HepG2 (cell line): ENCODE data around the gene NDUFB10. TPM values are rescaled to one million over a fixed set of nuclear protein-coding genes. Genes with fewer than 3 reads are reported as not detected.

ENCODE experiments used
- ELK4 ChIP-seq: sonication (generic); formaldehyde crosslinking; IDR thresholded peaks from 2 replicates; pipeline ENCODE4 v1.9.0; 2021; ENCODE audit warnings: missing genetic modification reagents, borderline replicate concordance
- FOXP1 ChIP-seq, 2 experiments: fragments of 450-650 bp in 1 of 2; IDR thresholded peaks; 2 replicates each; pipeline ENCODE4 v1.6.1; 2017 to 2018; ENCODE audit warnings: antibody characterized with exemption in 1 of 2
- KDM5A ChIP-seq: fragments of 200-600 bp; sonication (generic); IDR thresholded peaks from 2 replicates; pipeline ENCODE4 v1.7.0; 2018; ENCODE audit warnings: antibody characterized with exemption, mild to moderate bottlenecking, low read length, borderline replicate concordance
- MBD4 ChIP-seq: IDR thresholded peaks from 2 replicates; pipeline ENCODE4 v1.6.1; 2012; ENCODE audit warnings: low read length, inconsistent platforms, borderline replicate concordance
- NFATC3 ChIP-seq: sonication (generic); formaldehyde crosslinking; IDR thresholded peaks from 2 replicates; pipeline ENCODE4 v1.5.1; 2020; ENCODE audit warnings: mild to moderate bottlenecking, missing genetic modification reagents
- ZBTB40 ChIP-seq, 2 experiments: fragments of 450-650 bp in 1 of 2; sonication (generic) in 1 of 2; formaldehyde crosslinking in 1 of 2; IDR thresholded peaks; 2 replicates each; pipeline versions ENCODE4 v1.6.1 to v1.8.0; 2016 to 2022; ENCODE audit warnings: antibody characterized with exemption in 1 of 2, mild to moderate bottlenecking in 1 of 2, missing genetic modification reagents in 1 of 2
- ZNF234 ChIP-seq: sonication (generic); formaldehyde crosslinking; conservative IDR thresholded peaks from 2 replicates; pipeline ENCODE4 v1.5.1; 2020; ENCODE audit warnings: mild to moderate bottlenecking, missing genetic modification reagents
- ZNF3 ChIP-seq: IDR thresholded peaks from 2 replicates; pipeline ENCODE4 v1.7.0; 2017; ENCODE audit warnings: inconsistent platforms
- ZNF331 ChIP-seq: sonication (generic); formaldehyde crosslinking; IDR thresholded peaks from 2 replicates; pipeline ENCODE4 v1.4.0; 2020; ENCODE audit warnings: missing genetic modification reagents
- ZNF503 ChIP-seq: sonication (generic); formaldehyde crosslinking; IDR thresholded peaks from 2 replicates; pipeline ENCODE4 v1.4.0; 2020; ENCODE audit warnings: missing genetic modification reagents
- ZNF691 ChIP-seq: sonication (generic); formaldehyde crosslinking; IDR thresholded peaks from 2 replicates; pipeline ENCODE4 v1.4.0; 2020; ENCODE audit warnings: missing genetic modification reagents, low read depth, mild to moderate bottlenecking, borderline replicate concordance
- ZNF737 ChIP-seq: sonication (generic); formaldehyde crosslinking; IDR thresholded peaks from 2 replicates; pipeline ENCODE4 v1.5.0; 2020; ENCODE audit warnings: missing genetic modification reagents, mild to moderate bottlenecking, borderline replicate concordance
- ZNF776 ChIP-seq: sonication (generic); formaldehyde crosslinking; IDR thresholded peaks from 2 replicates; pipeline ENCODE4 v1.4.0; 2020; ENCODE audit warnings: mild to moderate bottlenecking, missing genetic modification reagents
- ZSCAN20 ChIP-seq: sonication (generic); formaldehyde crosslinking; IDR thresholded peaks from 2 replicates; pipeline ENCODE4 v1.4.0; 2020; ENCODE audit warnings: missing genetic modification reagents, mild to moderate bottlenecking, borderline replicate concordance
- ZSCAN22 ChIP-seq: sonication (generic); formaldehyde crosslinking; IDR thresholded peaks from 2 replicates; pipeline ENCODE4 v1.4.0; 2020; ENCODE audit warnings: mild to moderate bottlenecking, missing genetic modification reagents
- polyA plus RNA-seq, 8 experiments: library from polyadenylated mRNA; depleted of rRNA in 3 of 8; stranded (reverse) in 7 of 8; unstranded in 1 of 8; fragments of >200 nt; fragmentation: Illumina TruSeq in 4 of 8; extraction: Trizol in 4 of 8; gene quantifications; 2 replicates each; pipeline versions ENCODE4 v1.2.1 to v1.2.3, GENCODE V29; 2011 to 2016; ENCODE audit warnings: low read depth in 4 of 8, missing spikeins in 1 of 8, mixed read lengths in 1 of 8; ENCODE audit not compliant: insufficient read depth in 1 of 8
- total RNA-seq, 5 experiments: library from RNA; depleted of rRNA; stranded (reverse); fragments of >200 nt; fragmentation: Illumina TruSeq; extraction: Trizol; gene quantifications; 2 replicates each; pipeline ENCODE4 v1.2.3, GENCODE V29; 2016; ENCODE audit warnings: low read depth in 1 of 5

Gene NDUFB10
- total and polyA plus RNA-seq, 2 of the 13 experiments (the other 11 are each of a cell fraction or from before 2014, with no cell fraction given) = 68.6 to 157 TPM

GRCh38 chr16:1929578-1930337, 29.6 kb upstream of the NDUFB10 start (continued):
- TF ChIP-seq ZBTB40 (IDR thresholded peaks at IDR 0.05) (no peak), ZBTB40 (CRISPR knock-in tag; IDR thresholded peaks at IDR 0.05) (0 out of 2 replicates have a peak, but pooled peaks have one; percentile 6), KDM5A (no peak), ZNF3 (no peak), ZNF331 (CRISPR knock-in tag) (0 out of 2 replicates have a peak, but pooled peaks have one; percentile 59), MBD4 (no peak), ZNF234 (no peak), ZNF776 (CRISPR knock-in tag) (peak; percentile 59; the same call in 1 of the 2 replicates), ZNF737 (CRISPR knock-in tag) (no peak), ZSCAN20 (0 out of 2 replicates have a peak, but pooled peaks have one; percentile 52), ZNF691 (CRISPR knock-in tag) (peak; percentile 90; the same call in 1 of the 2 replicates), FOXP1 (IDR thresholded peaks at IDR 0.05) (no peak), FOXP1 (CRISPR knock-in tag; IDR thresholded peaks at IDR 0.05) (no peak), ZSCAN22 (CRISPR knock-in tag) (peak; percentile 79; the same call in 1 of the 2 replicates), ZNF503 (no peak), ELK4 (CRISPR knock-in tag) (no peak), NFATC3 (CRISPR knock-in tag) (no peak)
